Hypothalamus (tissue), 51 donors: ENCODE measurements around the gene PIK3C3.
A peak's percentile ranks its signal among the peaks of the same experiment; 100 is the strongest.

Experiments
- DNase-seq, 51 donors: peaks; one replicate each; lab custom pipeline; 2025; lab: John Stamatoyannopoulos, UW

Gene PIK3C3

DNA sequence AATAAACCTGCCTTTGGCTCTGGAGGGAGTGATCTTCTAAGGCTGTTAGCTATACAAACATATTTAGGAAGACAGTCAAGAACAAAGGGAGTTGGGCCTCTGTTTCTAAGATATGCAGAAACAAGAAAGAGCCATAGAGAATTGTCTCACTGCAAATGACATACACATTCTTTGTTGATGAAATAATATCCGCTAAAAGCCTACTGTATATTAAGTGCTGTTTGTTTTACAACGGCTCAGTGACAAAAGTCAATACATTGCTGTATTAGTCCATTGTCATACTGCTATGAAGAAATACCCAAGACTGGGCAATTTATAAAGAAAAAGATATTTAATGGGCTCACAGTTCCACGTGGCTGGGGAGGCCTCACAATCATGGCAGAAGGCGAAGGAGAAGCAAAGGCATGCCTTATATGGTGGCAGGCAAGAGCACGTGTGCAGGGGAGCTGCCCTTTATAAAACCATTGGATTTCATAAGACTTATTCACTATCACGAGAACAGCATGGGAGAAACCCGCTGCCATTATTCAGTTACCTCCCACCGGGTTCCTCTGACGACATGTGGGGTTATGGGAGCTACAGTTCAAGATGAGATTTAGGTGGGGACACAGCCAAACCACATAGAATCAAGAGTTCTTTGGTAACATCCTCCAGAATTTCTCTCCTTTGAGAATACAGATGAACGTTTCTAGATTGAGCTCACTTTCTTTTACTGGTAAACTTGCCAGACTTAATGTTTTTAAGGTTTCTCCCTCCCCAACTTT lies 157.8 kb downstream of the PIK3C3 start:
- DNase-seq = no peak

DNA sequence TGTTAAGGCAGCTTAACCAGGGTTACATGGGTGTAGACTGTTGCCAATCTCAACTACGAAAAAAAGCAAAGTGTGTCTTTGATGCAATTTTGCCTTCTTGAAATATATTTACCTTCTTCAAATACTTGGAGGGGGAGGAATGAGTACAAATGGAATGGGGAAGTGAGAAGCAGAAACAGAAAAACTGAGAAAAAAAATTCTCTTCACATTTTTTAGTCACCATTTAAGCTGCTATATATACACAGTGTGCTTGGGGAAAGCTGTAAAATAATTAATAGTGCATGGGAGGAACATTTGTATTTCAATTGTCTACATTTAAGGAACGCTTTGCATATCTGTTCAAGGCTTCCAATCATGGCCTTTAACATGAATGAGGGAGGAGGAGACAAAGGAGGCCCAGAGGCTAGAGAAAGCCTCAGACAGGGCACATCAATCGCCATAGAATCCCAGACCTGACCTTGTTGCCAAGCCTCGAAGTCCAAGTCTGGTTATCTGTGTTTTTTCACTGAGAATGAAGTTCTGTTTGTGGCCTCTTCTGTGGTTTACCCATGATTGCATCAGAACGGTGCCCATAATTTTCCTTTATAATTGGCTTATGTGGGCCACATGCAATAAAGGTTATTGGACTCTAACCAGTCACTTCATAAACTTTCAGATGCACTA lies 158.6 kb downstream of the PIK3C3 start:
- DNase-seq = no peak

- peak in 44 of 51 donors; percentile 0 to 90 (median 38) for DNase-seq
These were observed 159.4 kb downstream of the PIK3C3 start for GRCh38 chr18:42114310-42114943.

DNA sequence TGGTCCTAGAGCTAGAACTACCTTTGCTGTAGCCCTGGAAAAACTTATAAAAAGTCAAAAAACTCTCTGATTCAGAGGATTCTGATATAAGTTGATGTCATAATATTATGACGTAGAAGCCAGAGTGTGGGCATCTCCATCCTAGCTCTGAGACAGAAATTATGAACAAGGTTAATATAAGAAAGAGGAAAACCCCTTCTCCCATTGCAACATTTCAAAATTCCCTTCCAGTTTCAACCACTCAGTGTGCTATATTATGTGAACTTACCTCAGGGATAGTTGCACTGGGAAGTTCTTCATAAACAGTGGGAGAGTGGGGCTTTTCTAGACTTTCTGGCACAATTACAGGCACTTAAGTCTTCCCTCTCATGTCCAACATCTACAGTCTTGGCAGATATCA lies 171.6 kb downstream of the PIK3C3 start:
- no peak for DNase-seq

GRCh38 chr18:42131066-42131929 lies 176.3 kb downstream of the PIK3C3 start:
- DNase-seq = no peak

- no peak for DNase-seq
These were observed 176.9 kb downstream of the PIK3C3 start for GRCh38 chr18:42131930-42132244.
